KMS-11 (cell line): Measurements from ENCODE around the gene CENPX.

Experiments used
- H2AFZ ChIP-seq: fragments of 200-600 bp; sonication (generic); 2 replicates; pipeline ENCODE4 v1.6.1; 2016; ENCODE audit warnings: antibody characterized with exemption, mixed run types, low read depth
- H3K27ac ChIP-seq: fragments of 200-600 bp; sonication (generic); 2 replicates; pipeline ENCODE4 v1.6.1; 2016; ENCODE audit warnings: mild to moderate bottlenecking, mixed run types
- H3K27me3 ChIP-seq: fragments of 200-600 bp; sonication (generic); 2 replicates; pipeline ENCODE4 v1.6.1; 2017; ENCODE audit warnings: mild to moderate bottlenecking, low read depth, mixed run types, moderate library complexity; ENCODE audit not compliant: insufficient read depth
- H3K36me3 ChIP-seq: fragments of 200-600 bp; sonication (generic); 2 replicates; pipeline ENCODE4 v1.6.1; 2017; ENCODE audit warnings: mild to moderate bottlenecking, mixed run types; ENCODE audit not compliant: insufficient read depth
- H3K4me1 ChIP-seq: fragments of 200-600 bp; sonication (generic); 2 replicates; pipeline ENCODE4 v1.6.1; 2016; ENCODE audit warnings: mild to moderate bottlenecking, low read depth, mixed run types; ENCODE audit not compliant: poor library complexity, severe bottlenecking
- H3K4me2 ChIP-seq: fragments of 200-600 bp; sonication (generic); 2 replicates; pipeline ENCODE4 v1.7.0; 2016; ENCODE audit warnings: mild to moderate bottlenecking, mixed run types
- H3K4me3 ChIP-seq: fragments of 200-600 bp; sonication (generic); IDR thresholded peaks from 2 replicates; pipeline ENCODE4 v1.6.1; 2017; ENCODE audit warnings: low read depth, low read length, mixed read lengths; ENCODE audit not compliant: insufficient read depth
- H3K79me2 ChIP-seq: fragments of 200-600 bp; sonication (generic); 2 replicates; pipeline ENCODE4 v1.6.1; 2016; ENCODE audit warnings: low read depth, mixed run types; ENCODE audit not compliant: insufficient read depth
- H3K9ac ChIP-seq: fragments of 200-600 bp; sonication (generic); 2 replicates; pipeline ENCODE4 v1.6.1; 2016; ENCODE audit warnings: mild to moderate bottlenecking, mixed run types
- H4K20me1 ChIP-seq: fragments of 200-600 bp; sonication (generic); 2 replicates; pipeline ENCODE4 v1.6.1; 2016; ENCODE audit warnings: mild to moderate bottlenecking, mixed run types; ENCODE audit not compliant: insufficient read depth
- TF ChIP-seq, protein P1 (sequence below): fragments of 200-600 bp; sonication (generic); conservative IDR thresholded peaks from 2 replicates; pipeline ENCODE4 v1.6.1; 2017; ENCODE audit warnings: low read depth, mild to moderate bottlenecking, antibody characterized with exemption, low read length, moderate library complexity, mixed read lengths

Gene CENPX

DNA sequence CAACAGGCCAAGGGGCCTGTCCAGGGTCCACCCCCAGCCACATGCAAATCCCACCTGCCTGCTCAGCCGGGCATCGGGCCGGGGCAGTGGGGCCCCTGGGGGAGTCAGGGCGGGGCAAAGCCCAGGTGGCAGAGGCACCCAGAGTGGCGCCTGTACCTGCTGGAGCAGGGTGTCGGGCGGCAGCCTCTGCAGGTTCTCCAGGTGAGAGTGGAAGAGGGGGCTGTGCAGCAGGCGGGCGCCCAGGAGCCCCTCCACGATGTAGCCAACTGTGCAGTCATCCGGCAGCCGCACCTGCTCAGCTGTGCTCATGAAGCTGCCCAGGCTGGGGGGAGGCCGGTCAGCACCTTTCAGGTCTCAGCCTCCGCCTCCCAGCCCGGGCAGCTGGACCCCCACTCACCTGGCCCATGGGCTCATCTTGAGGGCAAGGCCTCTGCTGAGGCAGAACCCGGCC, 26.9 kb upstream of the CENPX start:
- H4K20me1 ChIP-seq = no peaks in the 10 kb centered on the region
- no peak overlapping the region for H3K27ac ChIP-seq
- no peak overlapping the region for H2AFZ ChIP-seq
- TF ChIP-seq, protein P1, sequence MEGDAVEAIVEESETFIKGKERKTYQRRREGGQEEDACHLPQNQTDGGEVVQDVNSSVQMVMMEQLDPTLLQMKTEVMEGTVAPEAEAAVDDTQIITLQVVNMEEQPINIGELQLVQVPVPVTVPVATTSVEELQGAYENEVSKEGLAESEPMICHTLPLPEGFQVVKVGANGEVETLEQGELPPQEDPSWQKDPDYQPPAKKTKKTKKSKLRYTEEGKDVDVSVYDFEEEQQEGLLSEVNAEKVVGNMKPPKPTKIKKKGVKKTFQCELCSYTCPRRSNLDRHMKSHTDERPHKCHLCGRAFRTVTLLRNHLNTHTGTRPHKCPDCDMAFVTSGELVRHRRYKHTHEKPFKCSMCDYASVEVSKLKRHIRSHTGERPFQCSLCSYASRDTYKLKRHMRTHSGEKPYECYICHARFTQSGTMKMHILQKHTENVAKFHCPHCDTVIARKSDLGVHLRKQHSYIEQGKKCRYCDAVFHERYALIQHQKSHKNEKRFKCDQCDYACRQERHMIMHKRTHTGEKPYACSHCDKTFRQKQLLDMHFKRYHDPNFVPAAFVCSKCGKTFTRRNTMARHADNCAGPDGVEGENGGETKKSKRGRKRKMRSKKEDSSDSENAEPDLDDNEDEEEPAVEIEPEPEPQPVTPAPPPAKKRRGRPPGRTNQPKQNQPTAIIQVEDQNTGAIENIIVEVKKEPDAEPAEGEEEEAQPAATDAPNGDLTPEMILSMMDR = no peak
- no peaks in the 10 kb centered on the region for H3K27me3 ChIP-seq
- peaks cover 23% of the 10 kb centered on the region for H3K4me1 ChIP-seq
- peaks cover 17% of the 10 kb centered on the region; the same call in 1 of the 2 replicates for H3K79me2 ChIP-seq
- H3K36me3 ChIP-seq = no peaks in the 10 kb centered on the region; the same call in 1 of the 2 replicates
- H3K9ac ChIP-seq = no peak overlapping the region
- no peak overlapping the region for H3K4me2 ChIP-seq
- no peak overlapping the region for H3K4me3 ChIP-seq

DNA sequence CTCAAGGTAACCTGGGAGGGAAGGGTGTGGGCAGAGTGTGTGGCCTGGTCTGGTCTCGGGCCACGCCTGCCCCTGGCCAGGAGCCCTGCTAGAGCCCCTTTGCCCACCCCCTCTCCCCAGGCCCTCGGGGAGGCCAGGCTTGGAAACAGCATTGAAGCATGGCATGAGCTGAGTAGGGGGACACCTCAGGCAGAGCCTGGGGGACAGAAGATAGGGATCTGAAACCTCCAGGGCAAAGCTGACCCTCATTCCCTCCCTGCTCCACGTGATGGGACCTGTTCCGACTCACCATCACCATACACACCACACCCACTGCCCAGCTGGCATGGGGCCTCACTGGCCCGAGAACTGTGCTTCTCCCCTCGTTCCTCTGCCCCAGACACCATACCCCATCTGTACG, 26.4 kb upstream of the CENPX start:
- H3K79me2 ChIP-seq = peaks cover 17% of the 10 kb centered on the region; the same call in 1 of the 2 replicates
- H2AFZ ChIP-seq = no peak overlapping the region
- no peak overlapping the region for H3K9ac ChIP-seq
- no peak overlapping the region for H3K4me3 ChIP-seq
- no peak overlapping the region for H3K27ac ChIP-seq
- no peaks in the 10 kb centered on the region for H4K20me1 ChIP-seq
- TF ChIP-seq, protein P1 = no peak
- no peaks in the 10 kb centered on the region for H3K36me3 ChIP-seq
- no peak overlapping the region for H3K4me2 ChIP-seq
- no peaks in the 10 kb centered on the region for H3K27me3 ChIP-seq
- peaks cover 23% of the 10 kb centered on the region for H3K4me1 ChIP-seq

DNA sequence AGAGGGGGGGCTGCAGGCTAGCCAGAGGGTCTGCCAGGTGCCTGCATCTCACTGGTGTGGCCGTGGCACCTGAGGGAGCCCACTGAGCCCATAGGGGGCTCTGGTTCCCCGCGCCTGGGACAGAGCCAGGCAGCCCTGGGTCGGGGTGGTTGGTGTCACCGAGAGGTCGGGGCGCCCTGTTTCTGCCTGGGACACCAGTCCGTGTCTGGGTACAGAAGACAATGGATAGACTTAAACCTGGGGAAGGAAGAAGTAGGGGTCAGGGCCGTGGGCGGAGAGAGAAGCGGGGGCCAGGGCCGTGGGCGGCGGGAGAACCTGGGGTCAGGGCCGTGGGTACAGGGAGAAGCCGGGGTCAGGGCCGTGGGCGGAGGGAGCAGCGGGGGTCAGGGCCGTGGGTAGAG, 25.9 kb upstream of the CENPX start:
- no peak overlapping the region for H3K4me3 ChIP-seq
- peaks cover 20% of the 10 kb centered on the region for H3K4me1 ChIP-seq
- H3K27me3 ChIP-seq = no peaks in the 10 kb centered on the region
- no peak overlapping the region for H3K4me2 ChIP-seq
- no peak overlapping the region for H2AFZ ChIP-seq
- TF ChIP-seq, protein P1 = no peak
- no peak overlapping the region for H3K27ac ChIP-seq
- no peaks in the 10 kb centered on the region for H3K36me3 ChIP-seq
- H4K20me1 ChIP-seq = no peaks in the 10 kb centered on the region
- H3K9ac ChIP-seq = no peak overlapping the region
- peaks cover 14% of the 10 kb centered on the region; the same call in 1 of the 2 replicates for H3K79me2 ChIP-seq

DNA sequence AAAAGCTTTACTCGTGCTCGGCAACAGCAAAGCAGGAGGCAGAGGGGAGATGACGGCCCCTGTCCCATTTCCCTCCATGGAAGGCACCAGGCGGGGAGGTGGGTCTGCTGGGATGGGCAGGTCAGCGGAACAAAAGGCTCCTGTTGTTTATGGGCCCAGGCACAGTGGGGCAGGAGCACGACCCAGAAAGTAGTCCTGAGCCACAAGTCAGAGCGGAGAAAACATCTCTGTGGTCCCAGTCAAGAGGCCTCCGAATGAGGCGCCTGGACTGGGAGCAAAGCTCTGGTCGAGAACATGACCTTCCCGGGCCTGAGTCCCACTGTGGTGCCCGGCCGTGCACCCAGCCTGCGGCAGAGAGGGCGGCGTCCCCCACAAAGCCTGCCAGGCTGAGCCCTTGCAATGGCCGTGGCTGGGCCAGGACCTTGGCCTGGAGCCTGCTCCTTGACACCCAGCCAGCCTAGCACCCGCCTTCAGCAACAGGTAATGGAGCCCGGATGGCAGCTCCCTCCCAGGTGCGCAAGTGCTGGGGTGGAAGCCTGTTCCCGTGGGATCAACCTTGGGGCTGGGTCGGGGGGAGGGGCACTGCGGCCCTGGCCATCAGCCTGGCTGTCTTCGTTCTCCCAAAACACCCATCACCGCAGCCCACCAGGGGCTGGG, 25.4 kb upstream of the CENPX start:
- Histone ChIP-seq H4K20me1 (no peaks in the 10 kb centered on the region), H3K27ac (no peak overlapping the region), H3K4me3 (no peak overlapping the region)

More for the DNA sequence above, 25.4 kb upstream of the CENPX start:
- no peak overlapping the region for H2AFZ ChIP-seq
- no peak overlapping the region for H3K9ac ChIP-seq
- H3K4me1 ChIP-seq = peaks cover 15% of the 10 kb centered on the region
- peaks cover 10% of the 10 kb centered on the region; the same call in 1 of the 2 replicates for H3K79me2 ChIP-seq
- TF ChIP-seq, protein P1 = no peak
- H3K4me2 ChIP-seq = no peak overlapping the region
- H3K36me3 ChIP-seq = no peaks in the 10 kb centered on the region
- no peaks in the 10 kb centered on the region for H3K27me3 ChIP-seq
